Measurements from ENCODE around the gene HOXA10. TPM values are rescaled to one million over a fixed set of nuclear protein-coding genes. Genes with fewer than 3 reads are reported as not detected.

Gene HOXA10
- total and polyA plus RNA-seq, 8 donors, result 0.18 to 337 (median 0.92) TPM; not detected in 5

- Histone ChIP-seq H3K9me3 (peaks cover 0 to 6% (median 0%) of the 10 kb centered on the region in 4 donors), H3K4me3 (no peak overlapping the region), H3K27ac (no peak overlapping the region), H3K4me1 (peaks cover 25 to 40% (median 36%) of the 10 kb centered on the region in 4 donors), H3K36me3 (no peaks in the 10 kb centered on the region), H3K27me3 (peaks cover 51 to 100% (median 93%) of the 10 kb centered on the region in 3 donors)
- WGBS, 5 donors, result 45 to 56% (median 52%) methylated on average over 12 of the region's 12 CpGs
- intact Hi-C loops (cut with DNase I; ENCODE audit: low total_unique reads), result no loop called here
- TF ChIP-seq POLR2A (IDR thresholded peaks at IDR 0.05) (no peak), EP300 (IDR thresholded peaks at IDR 0.05) (no peak), POLR2AphosphoS5 (IDR thresholded peaks at IDR 0.05) (no peak)
- TF ChIP-seq, protein P1, sequence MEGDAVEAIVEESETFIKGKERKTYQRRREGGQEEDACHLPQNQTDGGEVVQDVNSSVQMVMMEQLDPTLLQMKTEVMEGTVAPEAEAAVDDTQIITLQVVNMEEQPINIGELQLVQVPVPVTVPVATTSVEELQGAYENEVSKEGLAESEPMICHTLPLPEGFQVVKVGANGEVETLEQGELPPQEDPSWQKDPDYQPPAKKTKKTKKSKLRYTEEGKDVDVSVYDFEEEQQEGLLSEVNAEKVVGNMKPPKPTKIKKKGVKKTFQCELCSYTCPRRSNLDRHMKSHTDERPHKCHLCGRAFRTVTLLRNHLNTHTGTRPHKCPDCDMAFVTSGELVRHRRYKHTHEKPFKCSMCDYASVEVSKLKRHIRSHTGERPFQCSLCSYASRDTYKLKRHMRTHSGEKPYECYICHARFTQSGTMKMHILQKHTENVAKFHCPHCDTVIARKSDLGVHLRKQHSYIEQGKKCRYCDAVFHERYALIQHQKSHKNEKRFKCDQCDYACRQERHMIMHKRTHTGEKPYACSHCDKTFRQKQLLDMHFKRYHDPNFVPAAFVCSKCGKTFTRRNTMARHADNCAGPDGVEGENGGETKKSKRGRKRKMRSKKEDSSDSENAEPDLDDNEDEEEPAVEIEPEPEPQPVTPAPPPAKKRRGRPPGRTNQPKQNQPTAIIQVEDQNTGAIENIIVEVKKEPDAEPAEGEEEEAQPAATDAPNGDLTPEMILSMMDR (IDR thresholded peaks at IDR 0.05), result no peak
- DNase-seq, result no peak
Measured at GRCh38 chr7:27180431-27181420, 6.6 kb upstream of the HOXA10 start.

DNA sequence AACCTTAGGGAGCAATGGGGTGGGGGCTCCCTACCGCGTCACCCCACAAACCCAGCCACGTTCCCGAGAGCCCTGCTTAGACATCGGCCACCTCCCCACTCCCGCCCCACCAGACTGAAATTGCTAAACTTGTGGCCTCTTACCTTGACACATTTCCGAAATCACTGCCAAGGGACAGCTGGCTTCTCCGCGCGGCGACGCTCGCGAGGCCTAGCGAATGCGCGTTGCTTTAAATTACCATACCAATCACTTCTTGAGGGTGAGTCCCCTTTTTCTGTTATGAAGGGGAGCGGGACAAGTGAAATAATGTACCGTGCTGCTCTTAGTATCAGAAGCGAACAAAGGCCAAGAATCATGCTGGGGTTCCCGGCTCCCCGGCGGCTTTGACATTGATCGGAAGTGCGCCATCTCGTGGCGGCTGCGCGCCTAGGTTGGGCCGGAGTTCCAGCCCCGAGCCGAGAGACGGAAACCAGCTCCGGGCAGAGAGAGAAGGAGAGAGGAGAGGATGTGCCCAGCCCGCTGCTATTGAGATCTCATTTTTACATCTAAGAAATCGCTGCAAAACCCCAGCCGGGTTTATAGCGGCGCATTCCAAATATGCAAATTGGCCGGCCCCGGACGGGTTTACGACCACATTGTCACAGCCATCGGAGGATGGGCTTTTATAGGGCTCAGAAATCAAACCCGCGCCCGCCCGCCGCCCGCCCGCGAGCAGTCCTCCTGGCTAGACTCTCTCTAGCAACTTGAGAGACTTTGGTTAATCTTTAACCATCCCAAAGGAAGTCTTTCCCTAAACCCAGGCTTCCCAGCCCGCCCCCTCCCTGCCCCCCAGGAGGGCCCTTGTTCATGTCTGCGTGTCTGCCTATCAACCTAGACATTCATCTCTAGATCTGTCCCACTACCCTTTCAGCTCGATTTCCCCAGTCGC, 5.6 kb upstream of the HOXA10 start:
- WGBS, 5 donors, result 9 to 15% (median 11%) methylated on average over 51 to 56 of the region's 56 CpGs
- no peak overlapping the region for H3K27ac ChIP-seq
- H3K9me3 ChIP-seq, result peaks cover 0 to 6% (median 0%) of the 10 kb centered on the region in 4 donors
- H3K4me3 ChIP-seq, result peak overlapping the region in 2 of 4 donors; percentile 13 to 24
- intact Hi-C loops (cut with DNase I; ENCODE audit: low total_unique reads), result loop anchor here (10.0 kb wide), 1 partner anchor 1305 kb away; no protein-coding TSS in a partner anchor
- H3K27me3 ChIP-seq, result peaks cover 49 to 100% (median 93%) of the 10 kb centered on the region in 3 donors
- H3K36me3 ChIP-seq, result no peaks in the 10 kb centered on the region
- H3K4me1 ChIP-seq, result peaks cover 19 to 31% (median 28%) of the 10 kb centered on the region in 4 donors
- TF ChIP-seq POLR2A (IDR thresholded peaks at IDR 0.05), result no peak
- no peak for TF ChIP-seq POLR2AphosphoS5 (IDR thresholded peaks at IDR 0.05)
- TF ChIP-seq, protein P1 (IDR thresholded peaks at IDR 0.05), result peak in 5 of 7 experiments; percentile 10 to 77 (median 54)
- no peak for TF ChIP-seq EP300 (IDR thresholded peaks at IDR 0.05)
- peak; percentile 47 to 87 for DNase-seq

GRCh38 chr7:27179030-27179429, 4.9 kb upstream of the HOXA10 start:
- TF ChIP-seq EP300 (IDR thresholded peaks at IDR 0.05), result no peak
- TF ChIP-seq, protein P1 (IDR thresholded peaks at IDR 0.05), result no peak
- no peak for TF ChIP-seq POLR2AphosphoS5 (IDR thresholded peaks at IDR 0.05)
- TF ChIP-seq POLR2A (IDR thresholded peaks at IDR 0.05), result no peak
- H3K4me3 ChIP-seq, result no peak overlapping the region
- intact Hi-C loops (cut with DNase I; ENCODE audit: low total_unique reads), result loop anchor here (10.0 kb wide), 1 partner anchor 1304 kb away; no protein-coding TSS in a partner anchor
- peaks cover 50 to 100% (median 93%) of the 10 kb centered on the region in 3 donors for H3K27me3 ChIP-seq
- H3K27ac ChIP-seq, result no peak overlapping the region
- DNase-seq, result no peak
- WGBS, 5 donors, result 38 to 45% (median 42%) methylated on average over 14 of the region's 14 CpGs
- peaks cover 0 to under 1% (median 0%) of the 10 kb centered on the region in 4 donors for H3K9me3 ChIP-seq
- H3K4me1 ChIP-seq, result peaks cover 16 to 31% (median 27%) of the 10 kb centered on the region in 4 donors
- no peaks in the 10 kb centered on the region for H3K36me3 ChIP-seq

All from stomach (tissue), 9 donors.